ENCODE results near the gene SENP8. TPM values are rescaled to one million over a fixed set of nuclear protein-coding genes. Genes with fewer than 3 reads are reported as not detected.

SENP8 gene
- total RNA-seq, 3 donors from 2014 or later = 2.6 to 3.0 (median 2.9) TPM

DNA sequence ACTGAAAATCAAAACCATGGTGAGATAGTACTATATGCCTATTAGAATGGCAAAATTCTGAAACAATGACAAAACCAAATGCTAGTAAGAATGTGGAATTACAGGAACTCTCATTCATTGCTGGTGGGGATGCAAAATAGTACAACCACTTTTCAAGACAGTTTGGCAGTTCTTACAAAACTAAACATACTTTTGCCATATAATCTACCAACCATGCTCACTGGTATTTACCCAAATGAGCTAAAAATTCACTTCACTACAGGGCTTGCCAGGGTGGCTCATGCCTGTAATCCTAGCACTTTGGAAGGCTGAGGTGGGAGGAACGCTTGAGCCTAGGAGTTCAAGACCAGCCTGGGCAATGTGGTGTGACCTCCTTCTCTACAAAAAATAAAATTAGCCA, 40.3 kb upstream of the SENP8 start:
- Histone ChIP-seq H3K4me3 (no peak overlapping the region), H3K9me3 (no peaks in the 10 kb centered on the region), H3K36me3 (ENCODE audit: low read depth) (no peaks in the 10 kb centered on the region), H3K4me1 (ENCODE audit: low read depth) (no peaks in the 10 kb centered on the region)
- intact Hi-C loops (cut with DNase I, micrococcal nuclease) = no loop called here
- no peak for ATAC-seq
- TF ChIP-seq CTCF (IDR thresholded peaks at IDR 0.05) = no peak
- DNase-seq = no peak

DNA sequence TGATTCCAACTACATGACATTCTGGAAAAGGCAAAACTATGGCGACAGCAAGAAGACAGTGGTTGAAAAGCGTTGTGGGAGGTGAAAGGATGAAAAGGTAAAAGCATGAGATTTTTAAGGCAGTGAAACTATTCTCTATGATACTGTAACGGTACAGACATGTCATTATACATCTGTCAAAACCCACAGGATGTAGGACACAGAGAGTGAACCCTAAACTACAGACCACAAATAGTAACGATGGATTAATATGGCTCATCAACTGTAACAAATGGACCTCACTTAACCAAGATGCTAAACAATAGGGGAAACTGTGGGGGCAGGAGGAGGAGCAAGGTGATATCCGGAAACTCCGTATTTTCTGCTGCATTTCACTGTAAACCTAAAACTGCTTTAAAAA, 39.3 kb upstream of the SENP8 start:
- intact Hi-C loops (cut with DNase I, micrococcal nuclease) = no loop called here
- TF ChIP-seq CTCF (IDR thresholded peaks at IDR 0.05) = no peak

GRCh38 chr15:72082176-72082575, 36.0 kb upstream of the SENP8 start:
- no peak overlapping the region for H3K4me3 ChIP-seq
- ATAC-seq (no peak), DNase-seq (no peak)
- no peak for TF ChIP-seq CTCF (IDR thresholded peaks at IDR 0.05)
- H3K4me1 ChIP-seq (ENCODE audit: low read depth) = no peaks in the 10 kb centered on the region
- no peaks in the 10 kb centered on the region for H3K36me3 ChIP-seq (ENCODE audit: low read depth)
- no peaks in the 10 kb centered on the region for H3K9me3 ChIP-seq
- intact Hi-C loops (cut with DNase I, micrococcal nuclease) = no loop called here

More for the DNA sequence above, 39.3 kb upstream of the SENP8 start:
- Histone ChIP-seq H3K9me3 (no peaks in the 10 kb centered on the region), H3K36me3 (ENCODE audit: low read depth) (no peaks in the 10 kb centered on the region), H3K4me3 (no peak overlapping the region), H3K4me1 (ENCODE audit: low read depth) (no peaks in the 10 kb centered on the region)
- ATAC-seq (no peak), DNase-seq (no peak)

- DNase-seq (peak; percentile 61 to 73 (median 62)), ATAC-seq (peak; percentile 99)
- Histone ChIP-seq H3K9me3 (no peaks in the 10 kb centered on the region), H3K36me3 (ENCODE audit: low read depth) (no peaks in the 10 kb centered on the region), H3K4me3 (no peak overlapping the region), H3K4me1 (ENCODE audit: low read depth) (no peaks in the 10 kb centered on the region)
- TF ChIP-seq CTCF (IDR thresholded peaks at IDR 0.05) = no peak
- intact Hi-C loops (cut with DNase I, micrococcal nuclease) = no loop called here
These were observed 32.0 kb upstream of the SENP8 start for GRCh38 chr15:72086010-72086697.

GRCh38 chr15:72086920-72087648, 31.1 kb upstream of the SENP8 start:
- H3K9me3 ChIP-seq = no peaks in the 10 kb centered on the region
- H3K4me3 ChIP-seq = no peak overlapping the region
- no peaks in the 10 kb centered on the region for H3K4me1 ChIP-seq (ENCODE audit: low read depth)
- intact Hi-C loops (cut with DNase I, micrococcal nuclease) = no loop called here
- ATAC-seq (no peak), DNase-seq (no peak)
- TF ChIP-seq CTCF (IDR thresholded peaks at IDR 0.05) = no peak
- no peaks in the 10 kb centered on the region for H3K36me3 ChIP-seq (ENCODE audit: low read depth)
